DMS114 treated with DMSO at 0.1 percent for 48 hours (cell line): ENCODE data around the gene CTCF.
"Not testable (repeated sequence)": the region's sequence is repeated elsewhere in the genome, so short reads cannot be mapped to it uniquely, and the experiment has no call there.

Source experiments
- DNase-seq: peaks from one replicate; lab custom pipeline; 2025; ENCODE audit not compliant: unreplicated experiment; lab: John Stamatoyannopoulos, UW

The CTCF gene

GRCh38 chr16:67562526-67562917 lies at the start of gene CTCF:
Gene CTCF, plus strand, starts transcription at chr16:67562526. Its CDS starts 48,307 bp downstream, at chr16:67610833.
- peak; percentile 70 for DNase-seq

- DNase-seq = not testable (repeated sequence)
These were observed 48.4 kb upstream of the CTCF start for GRCh38 chr16:67513892-67514291.

- peak; percentile 69 for DNase-seq
These were observed 47.9 kb upstream of the CTCF start for GRCh38 chr16:67514382-67514828.

DNA sequence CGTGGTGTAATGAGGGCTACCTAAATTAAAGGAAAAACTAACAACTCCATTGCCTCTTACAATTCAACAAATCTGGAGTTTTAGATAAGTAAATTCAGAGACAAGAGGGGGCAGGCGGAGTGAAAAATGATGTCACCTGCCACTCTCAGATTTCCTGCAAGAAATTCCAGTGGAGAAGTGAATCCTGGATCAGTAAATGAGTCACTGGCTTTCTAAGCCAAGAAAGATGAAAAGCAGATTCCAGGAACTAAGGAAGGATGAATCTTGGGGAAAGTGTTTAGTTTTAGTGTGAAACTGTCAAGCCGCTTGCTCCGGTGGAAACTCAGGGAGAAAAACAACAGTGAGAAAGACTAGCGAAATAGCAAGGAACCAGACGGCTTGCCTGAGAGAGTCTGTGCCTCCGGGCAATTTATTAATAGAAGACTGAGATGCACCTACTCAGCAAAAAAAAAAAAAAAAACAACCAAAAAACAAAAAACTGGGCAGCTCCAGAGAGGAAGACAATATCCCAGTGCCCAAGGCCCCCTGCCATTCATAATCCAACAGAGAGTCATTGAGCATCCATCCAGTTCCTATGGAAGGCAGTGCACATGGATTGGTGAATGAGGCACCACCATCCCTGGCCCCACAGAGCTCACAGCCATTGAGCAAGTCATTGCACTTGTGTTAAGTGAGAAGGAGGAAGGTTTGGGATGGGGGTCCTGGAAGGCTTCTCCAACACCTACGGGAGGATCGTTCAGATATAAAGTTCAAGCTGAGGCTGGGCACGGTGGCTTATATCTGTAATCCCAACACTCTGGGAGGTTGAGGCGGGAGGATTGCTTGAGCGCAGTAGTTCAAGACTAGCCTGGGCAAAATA lies 45.8 kb upstream of the CTCF start:
- DNase-seq = no peak

DNA sequence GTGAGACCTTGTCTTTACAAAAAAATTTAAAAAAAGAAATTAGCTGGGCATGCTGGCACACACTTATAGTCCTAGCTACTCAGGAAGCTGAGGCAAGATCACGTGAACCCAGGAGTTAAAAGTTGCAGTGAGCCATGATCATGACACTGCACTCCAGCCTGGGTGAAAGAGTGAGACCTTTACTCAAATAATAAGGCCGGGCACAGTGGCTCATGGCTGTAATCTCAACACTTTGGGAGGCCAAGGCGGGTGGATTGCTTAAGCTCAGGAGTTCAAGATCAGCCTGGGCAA lies 45.2 kb upstream of the CTCF start:
- DNase-seq = no peak

DNA sequence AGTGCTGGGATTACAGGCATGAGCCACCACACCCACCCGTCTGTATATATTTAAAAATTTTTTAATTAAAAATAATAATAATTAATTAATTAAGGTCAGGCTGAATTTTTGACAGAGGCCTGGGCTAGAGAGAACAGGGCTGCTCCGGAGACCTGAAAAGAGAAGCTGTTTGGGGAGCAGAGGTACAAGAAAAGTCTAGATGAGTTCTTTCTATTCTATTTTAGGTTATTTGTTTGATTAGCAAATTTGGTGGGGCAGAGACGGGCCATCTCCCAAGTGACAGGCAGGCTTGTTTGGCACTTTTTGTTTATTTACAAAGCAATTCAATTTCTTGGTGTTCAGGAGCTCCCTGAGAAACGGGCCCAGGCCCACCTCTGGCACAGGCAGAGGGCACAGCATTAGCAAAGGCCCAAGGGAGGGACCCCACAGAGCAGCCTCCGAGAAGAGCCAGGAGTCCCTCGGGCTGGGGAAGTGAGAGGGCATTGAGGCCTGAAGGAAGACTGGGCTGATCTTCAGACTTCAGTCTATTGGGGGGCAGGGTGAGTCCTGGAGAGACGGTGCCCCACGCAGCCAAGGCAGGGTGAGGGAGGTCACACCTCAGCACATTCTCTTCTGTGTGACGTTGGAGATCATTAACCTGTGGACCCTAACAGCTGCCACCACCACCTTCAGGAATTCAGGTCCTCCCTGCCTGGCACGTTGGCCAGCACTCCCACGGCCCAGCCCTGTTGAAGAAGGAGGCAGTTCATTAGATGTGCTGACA lies 44.5 kb upstream of the CTCF start:
- DNase-seq = no peak

DNA sequence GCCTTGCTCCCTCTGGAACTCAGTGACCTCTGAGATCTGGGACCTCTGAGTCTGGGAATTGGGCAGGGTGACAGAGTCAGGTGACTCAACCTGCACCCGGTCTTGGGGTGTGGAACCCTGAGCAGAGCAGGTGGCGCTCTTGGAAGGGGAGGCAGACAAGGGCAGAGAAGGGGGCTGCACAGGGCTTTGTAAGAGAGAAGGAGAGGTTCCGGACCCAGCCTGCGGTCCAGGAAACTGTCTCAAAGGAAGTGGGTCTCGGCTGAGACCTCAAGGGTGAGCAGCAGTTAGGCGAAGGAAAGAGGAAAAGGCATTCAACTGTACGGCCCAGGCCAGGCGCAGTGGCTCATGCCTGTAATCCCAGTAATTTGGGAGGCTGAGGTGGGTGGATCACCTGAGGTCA lies 43.6 kb upstream of the CTCF start:
- DNase-seq = no peak

DNA sequence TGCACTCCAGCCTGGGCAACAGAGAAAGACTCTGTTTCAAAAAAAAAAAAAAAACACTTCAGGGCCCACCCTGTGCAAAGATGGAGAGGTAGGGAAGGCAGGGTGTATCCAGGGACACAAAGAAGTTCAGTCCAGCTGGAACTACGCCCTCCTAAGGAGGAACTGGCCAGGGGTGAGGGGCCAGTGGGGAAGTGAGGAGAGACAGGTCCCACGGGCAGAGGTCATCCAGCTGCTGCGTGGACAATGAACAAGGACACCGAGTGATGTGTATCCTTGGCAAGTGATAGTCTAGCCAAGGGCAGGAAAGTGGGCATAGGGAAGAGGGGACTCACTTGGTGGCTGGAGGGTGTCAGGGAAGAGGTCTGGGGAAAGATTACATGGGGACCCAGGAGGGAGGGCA lies 43.1 kb upstream of the CTCF start:
- no peak for DNase-seq

GRCh38 chr16:67521095-67521804 lies 41.1 kb upstream of the CTCF start:
- DNase-seq = peak; percentile 87

DNA sequence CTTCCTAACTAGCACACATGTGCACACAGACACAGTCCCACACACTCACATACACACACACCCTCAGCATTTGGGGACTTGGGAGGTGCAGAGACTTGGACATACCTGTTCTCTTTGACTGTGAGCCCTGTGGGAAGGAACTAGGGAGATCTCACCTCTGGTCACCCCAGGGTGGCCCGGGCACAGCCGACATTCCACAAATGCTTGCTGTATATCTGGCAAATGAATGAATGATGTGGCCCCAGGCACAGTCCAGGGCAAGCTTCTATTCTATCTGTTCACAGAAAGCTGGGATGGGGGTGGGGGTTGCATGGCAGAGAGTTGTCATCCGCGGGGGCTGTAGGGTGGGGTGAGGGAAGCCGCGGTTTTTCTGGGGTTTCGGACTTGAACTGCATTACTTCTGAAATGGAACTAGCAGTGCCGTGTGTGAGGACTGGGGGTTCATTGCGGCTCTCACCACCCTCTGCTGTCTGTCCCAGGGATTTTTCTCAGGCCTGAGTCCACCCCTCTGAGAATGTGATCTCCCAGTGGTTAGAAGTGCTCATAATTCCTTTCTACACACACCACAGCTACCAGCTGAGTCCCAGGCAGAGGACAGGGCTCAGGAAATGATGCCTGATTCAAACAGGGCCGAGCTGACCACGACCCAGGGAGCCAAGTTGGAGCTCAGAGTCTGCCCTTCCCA lies 37.0 kb upstream of the CTCF start:
- DNase-seq = no peak

DNA sequence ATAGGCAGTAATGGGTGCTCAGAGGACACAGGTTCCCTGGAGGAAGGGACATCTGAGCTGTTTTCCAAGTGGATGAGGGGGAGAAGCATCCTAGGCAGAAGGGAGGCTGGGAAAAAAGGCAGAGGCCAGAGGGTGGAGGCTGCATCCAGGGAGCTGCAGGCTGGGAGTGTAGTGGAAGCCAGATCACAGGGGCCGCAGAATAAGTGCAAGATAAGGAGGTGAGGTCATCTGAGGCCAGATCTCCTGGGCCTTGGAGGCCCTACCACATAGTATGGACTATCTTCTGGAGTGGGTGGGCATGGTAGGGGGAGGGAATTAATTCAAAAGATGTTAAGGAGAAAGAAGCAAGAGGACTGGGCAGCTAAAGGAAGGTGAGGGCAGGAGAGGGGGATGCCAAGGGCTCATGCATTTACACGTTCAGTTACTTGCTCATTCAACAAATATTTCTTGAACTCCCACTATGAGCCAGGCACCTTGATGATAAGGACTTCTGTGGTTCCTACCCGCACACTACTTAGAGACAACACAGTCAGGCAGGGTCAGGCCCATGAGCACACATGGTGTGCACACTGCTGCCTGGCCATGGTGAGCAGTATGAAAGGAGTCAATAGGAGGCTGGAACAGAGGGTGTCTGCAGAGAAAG lies 36.1 kb upstream of the CTCF start:
- DNase-seq = no peak

- no peak for DNase-seq
These were observed 34.0 kb upstream of the CTCF start, which contains the start of gene RIPOR1 for GRCh38 chr16:67528222-67528869. Gene RIPOR1, plus strand, starts transcription at chr16:67528829. Its CDS starts 9,618 bp downstream, at chr16:67538447.

DNA sequence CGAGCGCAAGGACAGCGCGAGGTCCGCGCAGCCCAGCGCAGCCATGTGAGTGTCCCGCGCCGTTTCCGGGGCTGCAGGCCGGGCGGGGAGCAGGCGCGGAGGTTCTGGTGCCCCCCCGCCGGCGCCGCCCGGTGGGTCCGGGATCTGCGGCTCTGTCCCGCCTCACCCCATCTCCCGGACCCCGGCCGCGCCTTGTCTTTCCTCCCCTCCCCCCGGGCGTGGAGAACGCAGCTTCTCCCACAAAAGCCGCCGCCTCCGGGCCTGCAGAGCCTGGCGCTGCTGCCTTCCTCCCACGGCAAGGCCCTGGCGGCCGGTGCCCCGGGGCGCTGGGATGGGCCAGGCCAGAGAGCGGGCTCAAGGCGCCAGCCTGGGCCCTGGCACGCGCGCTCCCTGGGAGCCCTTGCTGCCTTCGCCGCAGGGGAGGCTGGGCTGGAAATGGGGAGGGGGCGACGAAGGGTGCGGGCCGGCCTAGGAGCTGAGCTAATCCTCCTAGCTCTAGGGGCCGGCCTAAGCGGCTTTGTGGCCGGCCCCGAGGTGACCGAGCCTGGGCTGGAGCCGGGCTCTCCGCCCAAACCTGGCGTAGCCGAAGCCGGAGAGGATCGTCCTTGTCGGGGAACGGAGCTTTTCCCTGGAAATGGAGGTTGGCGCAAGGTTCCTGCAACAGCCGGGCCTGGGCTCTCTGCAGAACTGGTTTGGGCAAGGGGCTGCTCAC lies 33.3 kb upstream of the CTCF start:
- no peak for DNase-seq

- DNase-seq = no peak
These were observed 32.7 kb upstream of the CTCF start for GRCh38 chr16:67529582-67530012.

- DNase-seq = peak; percentile 39
These were observed 32.0 kb upstream of the CTCF start for GRCh38 chr16:67530013-67530939.

DNA sequence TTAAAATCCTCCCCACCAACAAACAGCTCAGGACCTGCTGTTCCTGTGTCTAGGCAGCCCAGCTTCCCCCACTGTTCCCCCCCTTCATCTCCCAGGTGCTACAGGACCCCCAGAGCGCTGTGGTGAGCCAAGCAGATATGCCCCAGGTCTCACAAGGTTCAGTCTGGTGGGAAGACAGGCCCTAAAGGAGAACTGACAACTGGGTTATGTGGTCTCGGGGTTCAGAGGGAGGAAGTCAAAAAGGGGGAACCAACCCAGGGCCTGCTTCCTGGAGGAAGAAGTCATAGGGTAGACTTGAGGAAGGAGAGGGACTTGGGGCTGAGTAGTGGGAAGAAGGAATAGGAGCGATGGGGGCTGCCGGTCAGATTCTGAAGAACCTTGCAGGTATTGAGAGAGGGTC lies 31.1 kb upstream of the CTCF start:
- no peak for DNase-seq

- no peak for DNase-seq
These were observed 29.2 kb upstream of the CTCF start for GRCh38 chr16:67533024-67533560.

DNA sequence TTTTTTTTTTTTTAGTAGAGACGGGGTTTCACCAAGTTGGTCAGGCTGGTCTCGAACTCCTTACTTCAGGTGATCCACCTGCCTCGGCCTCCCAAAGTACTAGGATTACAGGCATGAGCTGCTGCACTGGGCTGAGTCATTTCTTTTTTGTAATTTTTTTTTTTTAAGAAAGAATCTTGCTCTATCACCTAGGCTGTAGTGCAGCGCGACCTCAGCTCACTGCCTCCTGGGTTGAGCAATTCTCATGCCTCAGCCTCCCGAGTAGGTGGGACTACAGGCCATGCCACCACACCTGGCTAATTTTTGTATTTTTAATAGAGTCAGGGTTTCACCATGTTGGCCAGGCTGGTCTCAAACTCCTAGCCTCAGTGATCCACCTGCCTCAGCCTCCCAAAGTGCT lies 28.3 kb upstream of the CTCF start:
- DNase-seq = not testable (repeated sequence)
